ENCODE results near the gene MROH2A.
"Not testable (repeated sequence)": the region's sequence is repeated elsewhere in the genome, so short reads cannot be mapped to it uniquely, and the experiment has no call there.

The MROH2A gene

DNA sequence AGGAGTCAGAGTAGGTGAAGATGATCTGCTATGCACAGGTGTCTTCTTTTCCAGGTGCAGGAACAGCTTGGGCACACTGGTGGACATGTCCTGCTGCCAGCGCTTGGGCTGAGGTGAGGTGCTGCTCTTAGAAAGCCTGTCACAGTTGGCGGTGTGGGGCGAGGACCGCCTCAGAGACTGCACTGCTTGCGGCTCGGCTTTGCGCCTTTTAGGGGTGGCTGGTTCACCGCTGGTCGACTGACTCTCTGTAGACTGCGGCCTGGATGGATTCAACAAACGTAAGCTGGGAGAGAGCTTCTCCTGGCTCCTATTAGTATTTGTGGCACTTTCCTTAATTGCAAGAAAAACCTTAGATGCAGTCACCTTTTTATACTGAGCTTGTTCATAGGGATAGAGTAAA is 88.3 kb downstream of the MROH2A start:
- no peaks in the 10 kb centered on the region for H3F3A ChIP-seq (ENCODE audit: control insufficient read depth, insufficient read depth)
- H3K4me3 ChIP-seq (ENCODE audit: low read length): no peak overlapping the region
- no peak overlapping the region for H3K27ac ChIP-seq (ENCODE audit: low read depth, low read length)
- no peak for TF ChIP-seq EZH2phosphoT487 (IDR thresholded peaks at IDR 0.05; ENCODE audit: borderline replicate concordance, low read length)
- TF ChIP-seq, protein P1, sequence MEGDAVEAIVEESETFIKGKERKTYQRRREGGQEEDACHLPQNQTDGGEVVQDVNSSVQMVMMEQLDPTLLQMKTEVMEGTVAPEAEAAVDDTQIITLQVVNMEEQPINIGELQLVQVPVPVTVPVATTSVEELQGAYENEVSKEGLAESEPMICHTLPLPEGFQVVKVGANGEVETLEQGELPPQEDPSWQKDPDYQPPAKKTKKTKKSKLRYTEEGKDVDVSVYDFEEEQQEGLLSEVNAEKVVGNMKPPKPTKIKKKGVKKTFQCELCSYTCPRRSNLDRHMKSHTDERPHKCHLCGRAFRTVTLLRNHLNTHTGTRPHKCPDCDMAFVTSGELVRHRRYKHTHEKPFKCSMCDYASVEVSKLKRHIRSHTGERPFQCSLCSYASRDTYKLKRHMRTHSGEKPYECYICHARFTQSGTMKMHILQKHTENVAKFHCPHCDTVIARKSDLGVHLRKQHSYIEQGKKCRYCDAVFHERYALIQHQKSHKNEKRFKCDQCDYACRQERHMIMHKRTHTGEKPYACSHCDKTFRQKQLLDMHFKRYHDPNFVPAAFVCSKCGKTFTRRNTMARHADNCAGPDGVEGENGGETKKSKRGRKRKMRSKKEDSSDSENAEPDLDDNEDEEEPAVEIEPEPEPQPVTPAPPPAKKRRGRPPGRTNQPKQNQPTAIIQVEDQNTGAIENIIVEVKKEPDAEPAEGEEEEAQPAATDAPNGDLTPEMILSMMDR (IDR thresholded peaks at IDR 0.05; ENCODE audit: low read depth, low read length, poor library complexity, severe bottlenecking): no peak
- no peaks in the 10 kb centered on the region for H3K9me3 ChIP-seq (ENCODE audit: control insufficient read depth, insufficient read depth, low read length)
- H3K4me2 ChIP-seq (ENCODE audit: low read length): no peak overlapping the region
- peaks cover 15% of the 10 kb centered on the region for H3K36me3 ChIP-seq (ENCODE audit: control insufficient read depth, low read length)
- no peaks in the 10 kb centered on the region for H3K9me2 ChIP-seq (replicated peaks; ENCODE audit: control insufficient read depth, low read length)
- peaks cover 6% of the 10 kb centered on the region for H3K4me1 ChIP-seq (ENCODE audit: control insufficient read depth, low read length)
- no peaks in the 10 kb centered on the region for H4K20me1 ChIP-seq (ENCODE audit: control insufficient read depth, insufficient read depth, low read depth, low read length)
- no peaks in the 10 kb centered on the region for H3K27me3 ChIP-seq (ENCODE audit: control insufficient read depth, low read length)
- H3K79me2 ChIP-seq (ENCODE audit: control insufficient read depth, low read length): no peaks in the 10 kb centered on the region

DNA sequence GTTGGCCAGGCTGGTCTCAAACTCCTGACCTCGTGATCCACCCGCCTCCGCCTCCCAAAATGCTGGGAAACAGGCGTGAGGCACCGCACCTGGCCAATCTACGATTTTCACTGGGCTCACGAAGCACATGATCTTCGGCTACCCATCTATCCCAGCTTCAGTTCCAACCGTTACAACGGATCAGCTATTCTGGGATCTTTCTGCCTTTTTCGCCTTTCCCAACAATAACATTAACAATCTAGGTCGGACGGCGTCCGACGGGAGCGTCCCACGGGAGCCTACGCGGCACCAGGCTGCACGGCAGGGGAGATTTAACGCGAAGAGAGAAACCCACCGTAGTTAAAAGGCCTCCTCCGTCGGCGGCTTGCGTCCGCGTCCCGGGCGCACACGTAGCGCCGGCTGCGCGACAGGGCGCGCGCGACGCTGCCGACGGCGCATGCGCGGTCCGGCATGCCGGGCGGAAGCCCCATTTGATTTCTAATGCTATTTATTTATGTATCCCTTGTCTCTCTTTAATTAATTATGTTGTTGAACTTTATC is 89.9 kb downstream of the MROH2A start, which contains the start of gene MSL3B:
Gene MSL3B, minus strand, starts transcription at position 394 of the 540 bp plus-strand sequence.
- Histone ChIP-seq H3K4me2 (ENCODE audit: low read length) (peak within 1 kb of the TSS; percentile 81), H3K27me3 (ENCODE audit: control insufficient read depth, low read length) (no peaks in the 10 kb centered on the region), H4K20me1 (ENCODE audit: control insufficient read depth, insufficient read depth, low read depth, low read length) (no peaks in the 10 kb centered on the region), H3K4me1 (ENCODE audit: control insufficient read depth, low read length) (peaks cover 9% of the 10 kb centered on the region), H3K9me3 (ENCODE audit: control insufficient read depth, insufficient read depth, low read length) (no peaks in the 10 kb centered on the region), H3K79me2 (ENCODE audit: control insufficient read depth, low read length) (no peaks in the 10 kb centered on the region), H3F3A (ENCODE audit: control insufficient read depth, insufficient read depth) (no peaks in the 10 kb centered on the region), H3K36me3 (ENCODE audit: control insufficient read depth, low read length) (peaks cover 13% of the 10 kb centered on the region), H3K9me2 (replicated peaks; ENCODE audit: control insufficient read depth, low read length) (no peaks in the 10 kb centered on the region), H3K4me3 (ENCODE audit: low read length) (peak within 1 kb of the TSS; percentile 82), H3K27ac (ENCODE audit: low read depth, low read length) (no peak within 1 kb of the TSS)
- TF ChIP-seq, protein P1 (IDR thresholded peaks at IDR 0.05; ENCODE audit: low read depth, low read length, poor library complexity, severe bottlenecking): no peak
- TF ChIP-seq EZH2phosphoT487 (IDR thresholded peaks at IDR 0.05; ENCODE audit: borderline replicate concordance, low read length): no peak

DNA sequence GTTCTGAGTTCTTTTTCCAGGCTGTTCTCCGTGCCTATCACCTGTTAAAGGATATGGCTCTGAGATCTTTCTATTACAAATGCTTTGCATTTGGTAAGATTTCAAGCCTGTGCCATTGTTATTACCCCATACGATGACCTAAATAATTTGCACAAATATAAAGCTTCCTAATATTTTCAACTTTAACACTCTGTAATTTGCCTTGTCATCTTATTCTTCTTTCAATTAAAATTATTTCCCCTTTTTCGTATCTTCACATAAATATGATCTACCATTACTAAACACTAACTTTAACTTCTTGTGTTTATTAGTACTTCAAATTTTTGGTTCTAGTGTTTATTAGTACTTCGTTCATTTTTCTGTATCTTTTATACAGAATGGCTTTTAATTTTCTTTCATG is 93.3 kb downstream of the MROH2A start:
- H3K9me3 ChIP-seq (ENCODE audit: control insufficient read depth, insufficient read depth, low read length): no peaks in the 10 kb centered on the region
- H3K36me3 ChIP-seq (ENCODE audit: control insufficient read depth, low read length): peaks cover 5% of the 10 kb centered on the region
- peaks cover 4% of the 10 kb centered on the region; the same call in 1 of the 2 replicates for H3K27me3 ChIP-seq (ENCODE audit: control insufficient read depth, low read length)
- no peak for TF ChIP-seq EZH2phosphoT487 (IDR thresholded peaks at IDR 0.05; ENCODE audit: borderline replicate concordance, low read length)
- TF ChIP-seq, protein P1 (IDR thresholded peaks at IDR 0.05; ENCODE audit: low read depth, low read length, poor library complexity, severe bottlenecking): no peak
- H4K20me1 ChIP-seq (ENCODE audit: control insufficient read depth, insufficient read depth, low read depth, low read length): no peaks in the 10 kb centered on the region
- no peak overlapping the region for H3K4me2 ChIP-seq (ENCODE audit: low read length)
- H3K4me3 ChIP-seq (ENCODE audit: low read length): no peak overlapping the region
- no peaks in the 10 kb centered on the region for H3F3A ChIP-seq (ENCODE audit: control insufficient read depth, insufficient read depth)
- peaks cover 9% of the 10 kb centered on the region for H3K4me1 ChIP-seq (ENCODE audit: control insufficient read depth, low read length)
- H3K9me2 ChIP-seq (replicated peaks; ENCODE audit: control insufficient read depth, low read length): no peaks in the 10 kb centered on the region
- no peaks in the 10 kb centered on the region for H3K79me2 ChIP-seq (ENCODE audit: control insufficient read depth, low read length)
- no peak overlapping the region for H3K27ac ChIP-seq (ENCODE audit: low read depth, low read length)

DNA sequence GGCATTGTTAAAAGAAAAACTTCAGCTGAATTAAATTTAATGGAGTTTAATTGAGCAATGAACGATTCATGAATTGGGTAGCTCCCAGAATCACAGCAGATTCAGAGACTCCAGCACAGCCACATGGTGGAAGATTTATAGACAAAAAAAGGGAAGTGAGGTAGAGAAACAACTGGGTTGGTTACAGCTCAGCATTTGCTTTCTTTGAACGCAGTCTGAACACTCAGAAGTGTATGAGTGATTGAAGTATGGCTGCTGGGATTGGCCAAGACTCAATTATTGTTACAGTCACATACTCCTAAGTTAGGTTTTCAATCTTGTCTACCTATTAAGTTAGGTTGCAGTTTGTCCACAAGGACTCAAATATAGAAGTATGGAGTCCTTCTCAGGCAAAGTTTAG is 94.0 kb downstream of the MROH2A start:
- H3K79me2 ChIP-seq (ENCODE audit: control insufficient read depth, low read length); H3F3A ChIP-seq (ENCODE audit: control insufficient read depth, insufficient read depth); H3K4me3 ChIP-seq (ENCODE audit: low read length); H3K27me3 ChIP-seq (ENCODE audit: control insufficient read depth, low read length); H4K20me1 ChIP-seq (ENCODE audit: control insufficient read depth, insufficient read depth, low read depth, low read length); H3K9me3 ChIP-seq (ENCODE audit: control insufficient read depth, insufficient read depth, low read length); H3K4me2 ChIP-seq (ENCODE audit: low read length); H3K4me1 ChIP-seq (ENCODE audit: control insufficient read depth, low read length); H3K27ac ChIP-seq (ENCODE audit: low read depth, low read length); H3K36me3 ChIP-seq (ENCODE audit: control insufficient read depth, low read length); H3K9me2 ChIP-seq (replicated peaks; ENCODE audit: control insufficient read depth, low read length): not testable (repeated sequence)

All from DOHH2 (cell line).